HG03457 (cell line): ENCODE data around the gene SETX.
"Not testable (repeated sequence)": the region's sequence is repeated elsewhere in the genome, so short reads cannot be mapped to it uniquely, and the experiment has no call there.

ENCODE experiments used
- ATAC-seq: cut with Tn5 transposase; IDR thresholded peaks from one replicate; pipeline ENCODE4 v1.9.1; 2021; ENCODE audit warnings: moderate number of reproducible peaks; ENCODE audit not compliant: unreplicated experiment

SETX gene

GRCh38 chr9:132354637-132355355 lies at the start of gene SETX:
TSS of gene SETX (minus strand) at chr9:132354986. CDS start at chr9:132349428, 5,558 bp downstream.
- peak; percentile 69 for ATAC-seq

GRCh38 chr9:132404228-132404881 lies 49.6 kb upstream of the SETX start:
- no peak for ATAC-seq

GRCh38 chr9:132401824-132402223 lies 47.0 kb upstream of the SETX start:
- ATAC-seq: no peak

- ATAC-seq: no peak
These were observed 40.8 kb upstream of the SETX start for GRCh38 chr9:132395560-132395959.

GRCh38 chr9:132391449-132391848 lies 36.7 kb upstream of the SETX start:
- no peak for ATAC-seq

GRCh38 chr9:132390966-132391365 lies 36.2 kb upstream of the SETX start:
- ATAC-seq: no peak

GRCh38 chr9:132387133-132387532 lies 32.3 kb upstream of the SETX start:
- ATAC-seq: no peak

GRCh38 chr9:132384376-132384775 lies 29.6 kb upstream of the SETX start:
- ATAC-seq: no peak

- peak; percentile 37 for ATAC-seq
These were observed 28.7 kb upstream of the SETX start for GRCh38 chr9:132383462-132383883.

- ATAC-seq: no peak
These were observed 27.3 kb upstream of the SETX start for GRCh38 chr9:132381966-132382541.

GRCh38 chr9:132378416-132378815 lies 23.6 kb upstream of the SETX start:
- not testable (repeated sequence) for ATAC-seq

GRCh38 chr9:132377769-132378168 lies 23.0 kb upstream of the SETX start:
- ATAC-seq: not testable (repeated sequence)

- ATAC-seq: no peak
These were observed 17.6 kb upstream of the SETX start for GRCh38 chr9:132372177-132373095.

GRCh38 chr9:132370592-132370991 lies 15.8 kb upstream of the SETX start:
- ATAC-seq: no peak

- no peak for ATAC-seq
These were observed 14.6 kb upstream of the SETX start for GRCh38 chr9:132369421-132369820.

- no peak for ATAC-seq
These were observed 13.0 kb upstream of the SETX start for GRCh38 chr9:132367613-132368313.

GRCh38 chr9:132366481-132366880 lies 11.7 kb upstream of the SETX start:
- ATAC-seq: no peak

GRCh38 chr9:132365986-132366385 lies 11.2 kb upstream of the SETX start:
- ATAC-seq: no peak

- no peak for ATAC-seq
These were observed 9.3 kb upstream of the SETX start for GRCh38 chr9:132364068-132364467.

GRCh38 chr9:132357764-132358163 lies 3.0 kb upstream of the SETX start:
- no peak for ATAC-seq
